ENCODE results near the gene C1orf21.

DNA sequence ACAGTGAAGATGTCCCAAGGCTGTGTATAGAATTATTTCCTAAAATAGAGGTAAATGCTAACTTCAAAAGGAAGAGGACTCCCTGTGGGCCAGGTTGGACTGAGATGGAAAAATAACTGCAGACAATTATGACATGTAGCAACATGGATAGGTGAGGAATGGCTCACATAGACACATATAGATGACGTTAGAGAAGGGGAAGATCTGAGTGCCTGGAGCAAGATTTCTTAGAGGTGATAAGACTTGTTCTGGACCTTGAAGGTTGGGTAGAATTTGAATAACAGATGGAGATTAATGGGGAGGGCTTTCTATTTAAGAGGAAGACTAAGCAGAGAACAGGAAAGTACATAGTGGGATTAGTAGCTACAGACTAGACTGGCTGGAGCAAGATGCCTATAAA, 76.9 kb downstream of the C1orf21 start:
- no peak for TF ChIP-seq GATA2 (IDR thresholded peaks at IDR 0.05; ENCODE audit: low read depth, low read length)
- no peak for TF ChIP-seq GATA3 (IDR thresholded peaks at IDR 0.05; ENCODE audit: low read depth, low read length)
